H1 (cell line): Measurements from ENCODE around the gene ADRB2. TPM values are rescaled to one million over a fixed set of nuclear protein-coding genes. Genes with fewer than 3 reads are reported as not detected.

ENCODE experiments used
- CTCF ChIA-PET: fragments of 300-600 bp; sonication (Branson Sonifier 250); formaldehyde crosslinking; loops from one replicate; lab custom pipeline; 2021; ENCODE audit not compliant: partially characterized antibody; lab: Charles Lee
- POLR2A ChIA-PET: fragments of 300-600 bp; sonication (Branson Sonifier 250); formaldehyde crosslinking; loops from one replicate; lab custom pipeline; 2021; ENCODE audit warnings: inconsistent platforms; ENCODE audit not compliant: partially characterized antibody; lab: Charles Lee
- DNase-seq, 2 experiments: peaks; one replicate each; pipeline versions ENCODE4 v3.0.0 to v3.0.0-alpha.2; 2010 to 2022; ENCODE audit warnings: low spot score in 2 of 2, low read depth in 1 of 2, mixed read lengths in 1 of 2
- FAIRE-seq: peaks from 2 replicates; lab custom pipeline; 2011; peaks lifted over from hg19 to GRCh38; lab: Jason Lieb, UNC
- H2AFZ ChIP-seq: 2 replicates; pipeline ENCODE4 v1.8.1; 2012; ENCODE audit warnings: low read length, inconsistent platforms
- H2AK5ac ChIP-seq: 2 replicates; pipeline ENCODE4 v1.6.1; 2013; ENCODE audit warnings: low read depth, low read length
- H2BK120ac ChIP-seq: replicated peaks from 2 replicates; pipeline ENCODE3; 2013; ENCODE audit warnings: low read depth, low read length, inconsistent platforms
- H2BK12ac ChIP-seq: 2 replicates; pipeline ENCODE4 v1.6.1; 2013; ENCODE audit warnings: low read depth, low read length
- H2BK15ac ChIP-seq: 2 replicates; pipeline ENCODE4 v1.6.1; 2013; ENCODE audit warnings: low read length
- H2BK20ac ChIP-seq: 2 replicates; pipeline ENCODE4 v1.6.1; 2013; ENCODE audit warnings: low read length
- H2BK5ac ChIP-seq: 2 replicates; pipeline ENCODE4 v1.6.1; 2013; ENCODE audit warnings: low read depth, low read length
- H3K14ac ChIP-seq: 2 replicates; pipeline ENCODE4 v1.6.1; 2013; ENCODE audit warnings: inconsistent platforms; ENCODE audit not compliant: insufficient read length
- H3K18ac ChIP-seq: 2 replicates; pipeline ENCODE4 v1.6.1; 2013; ENCODE audit warnings: low read length; ENCODE audit errors: extremely low read depth
- H3K23ac ChIP-seq: 2 replicates; pipeline ENCODE4 v1.6.1; 2013; ENCODE audit warnings: inconsistent platforms; ENCODE audit not compliant: insufficient read length
- H3K23me2 ChIP-seq: 2 replicates; pipeline ENCODE4 v1.6.1; 2013; ENCODE audit warnings: low read depth, low read length
- H3K27ac ChIP-seq: 2 replicates; pipeline ENCODE4 v1.6.1; 2011; ENCODE audit warnings: low read depth, low read length, inconsistent platforms
- H3K27me3 ChIP-seq, 4 experiments: replicated peaks in 1 of 4; 1 replicate in 1 of 4; 2 replicates in 3 of 4; pipeline versions ENCODE4 v1.6.1 to v1.8.1; 2011 to 2013; ENCODE audit warnings: low read length in 3 of 4, mild to moderate bottlenecking in 3 of 4, inconsistent platforms in 2 of 4, mixed read lengths in 2 of 4, moderate library complexity in 1 of 4; ENCODE audit not compliant: control insufficient read depth in 3 of 4, insufficient read depth in 3 of 4; ENCODE audit errors: extremely low read depth in 1 of 4
- H3K36me3 ChIP-seq, 4 experiments: 2 replicates each; pipeline versions ENCODE4 v1.6.1 to v1.8.1; 2011 to 2013; ENCODE audit warnings: mild to moderate bottlenecking in 4 of 4, low read length in 3 of 4, moderate library complexity in 2 of 4, control low read depth in 1 of 4, inconsistent platforms in 1 of 4; ENCODE audit not compliant: insufficient read depth in 4 of 4, control insufficient read depth in 2 of 4
- H3K4ac ChIP-seq: replicated peaks from 2 replicates; pipeline ENCODE3; 2013; ENCODE audit warnings: low read length, low read depth, mixed read lengths, inconsistent platforms; ENCODE audit not compliant: insufficient read length
- H3K4me1 ChIP-seq, 4 experiments: replicated peaks in 1 of 4; 1 replicate in 1 of 4; 2 replicates in 3 of 4; pipeline versions ENCODE4 v1.6.1 to v1.8.1; 2011 to 2013; ENCODE audit warnings: low read length in 3 of 4, inconsistent platforms in 2 of 4, mixed read lengths in 1 of 4; ENCODE audit not compliant: insufficient read depth in 4 of 4, control insufficient read depth in 3 of 4
- H3K4me2 ChIP-seq, 2 experiments: 2 replicates each; pipeline versions ENCODE4 v1.6.1 to v1.8.1; 2011 to 2013; ENCODE audit warnings: low read depth in 2 of 2, low read length in 2 of 2, control low read depth in 1 of 2, inconsistent platforms in 1 of 2, mild to moderate bottlenecking in 1 of 2; ENCODE audit not compliant: insufficient read depth in 1 of 2
- H3K4me3 ChIP-seq, 4 experiments: fragments of 200-600, 300-600 bp in 1 of 4; sonication (generic), shearing (Covaris generic), sonication (Bioruptor Twin) in 1 of 4; 2 replicates each; pipeline versions ENCODE4 v1.5.1 to v1.8.1; 2011 to 2016; ENCODE audit warnings: low read length in 4 of 4, low read depth in 3 of 4, control low read depth in 2 of 4, inconsistent platforms in 2 of 4, mild to moderate bottlenecking in 2 of 4, mixed read lengths in 1 of 4, moderate library complexity in 1 of 4; ENCODE audit not compliant: insufficient read depth in 2 of 4; ENCODE audit errors: extremely low read depth in 1 of 4
- H3K56ac ChIP-seq: replicated peaks from 2 replicates; pipeline ENCODE3; 2013; ENCODE audit warnings: low read depth, mild to moderate bottlenecking, mixed read lengths, low read length, inconsistent platforms; ENCODE audit not compliant: insufficient read length
- H3K79me1 ChIP-seq: 2 replicates; pipeline ENCODE4 v1.6.1; 2013; ENCODE audit warnings: low read depth, low read length, control low read depth
- H3K79me2 ChIP-seq, 2 experiments: 2 replicates each; pipeline versions ENCODE4 v1.6.1 to v1.8.1; 2012 to 2013; ENCODE audit warnings: low read length in 2 of 2, mild to moderate bottlenecking in 2 of 2, inconsistent platforms in 1 of 2; ENCODE audit not compliant: insufficient read depth in 2 of 2, control insufficient read depth in 1 of 2
- H3K9ac ChIP-seq, 4 experiments: replicated peaks in 1 of 4; 1 replicate in 1 of 4; 2 replicates in 3 of 4; pipeline versions ENCODE4 v1.6.1 to v1.8.1; 2011 to 2013; ENCODE audit warnings: low read depth in 3 of 4, low read length in 3 of 4, control low read depth in 2 of 4, mild to moderate bottlenecking in 2 of 4, moderate library complexity in 2 of 4, inconsistent platforms in 1 of 4; ENCODE audit errors: extremely low read depth in 1 of 4
- H3K9me3 ChIP-seq, 2 experiments: 2 replicates each; pipeline versions ENCODE4 v1.6.1 to v1.8.1; 2012 to 2013; ENCODE audit warnings: mild to moderate bottlenecking in 2 of 2, moderate library complexity in 2 of 2, control low read depth in 1 of 2, inconsistent platforms in 1 of 2, low read depth in 1 of 2, low read length in 1 of 2, mixed read lengths in 1 of 2; ENCODE audit not compliant: insufficient read depth in 2 of 2
- H4K20me1 ChIP-seq, 2 experiments: replicated peaks in 1 of 2; 2 replicates each; pipeline versions ENCODE3 to v1.8.1; 2011 to 2013; ENCODE audit warnings: inconsistent platforms in 2 of 2, low read length in 2 of 2, mild to moderate bottlenecking in 1 of 2; ENCODE audit not compliant: insufficient read depth in 2 of 2, control insufficient read depth in 1 of 2
- H4K5ac ChIP-seq: 2 replicates; pipeline ENCODE4 v1.6.1; 2013; ENCODE audit warnings: low read length, low read depth, mixed read lengths, inconsistent platforms; ENCODE audit not compliant: insufficient read length
- H4K8ac ChIP-seq: 2 replicates; pipeline ENCODE4 v1.8.0; 2013; ENCODE audit warnings: mild to moderate bottlenecking, moderate library complexity, low read length, inconsistent platforms; ENCODE audit not compliant: insufficient read depth; ENCODE audit errors: extremely low read depth
- H4K91ac ChIP-seq: replicated peaks from 2 replicates; pipeline ENCODE3; 2013; ENCODE audit warnings: low read length, mixed read lengths, inconsistent platforms; ENCODE audit not compliant: insufficient read length
- ATF3 ChIP-seq: IDR thresholded peaks from 2 replicates; pipeline ENCODE4 v1.6.1; 2011; ENCODE audit warnings: low read depth, mild to moderate bottlenecking, low read length; ENCODE audit not compliant: insufficient read depth
- CBX5 ChIP-seq: fragments of 300-800, 300-1000 bp; sonication (generic); IDR thresholded peaks from 2 replicates; pipeline ENCODE4 v1.7.1; 2016; ENCODE audit warnings: antibody characterized with exemption, low read length, low read depth
- CREB1 ChIP-seq: IDR thresholded peaks from 2 replicates; pipeline ENCODE4 v1.6.1; 2012; ENCODE audit warnings: inconsistent platforms
- HDAC2 ChIP-seq, 2 experiments: fragments of 300-600 bp in 1 of 2; sonication (generic) in 1 of 2; IDR thresholded peaks; 2 replicates each; pipeline ENCODE4 v1.6.1; 2011 to 2012; ENCODE audit warnings: low read depth in 2 of 2, low read length in 2 of 2, mild to moderate bottlenecking in 2 of 2, moderate library complexity in 2 of 2, borderline replicate concordance in 1 of 2, inconsistent platforms in 1 of 2
- KDM1A ChIP-seq: fragments of 200-600, 300-600 bp; sonication (generic); IDR thresholded peaks from 2 replicates; pipeline ENCODE4 v1.7.1; 2016; ENCODE audit warnings: mild to moderate bottlenecking, low read length, borderline replicate concordance
- NANOG ChIP-seq: IDR thresholded peaks from 2 replicates; pipeline ENCODE4 v1.6.1; 2011; ENCODE audit warnings: low read length, low read depth, mild to moderate bottlenecking, inconsistent platforms; ENCODE audit not compliant: insufficient read depth, poor library complexity, severe bottlenecking
- POLR2AphosphoS5 ChIP-seq: IDR thresholded peaks from 2 replicates; pipeline ENCODE4 v1.6.1; 2011; ENCODE audit warnings: low read depth, low read length
- RAD21 ChIP-seq, 2 experiments: IDR thresholded peaks in 1 of 2; conservative IDR thresholded peaks in 1 of 2; 2 replicates each; pipeline ENCODE4 v1.6.1; 2011; ENCODE audit warnings: low read depth in 2 of 2, low read length in 2 of 2, improper control_type of control experiment in 1 of 2, inconsistent platforms in 1 of 2, mild to moderate bottlenecking in 1 of 2, moderate library complexity in 1 of 2
- RBBP5 ChIP-seq: IDR thresholded peaks from 2 replicates; pipeline ENCODE4 v1.7.1; 2012; ENCODE audit warnings: low read depth, mild to moderate bottlenecking, inconsistent platforms, low read length, moderate library complexity, borderline replicate concordance
- SAP30 ChIP-seq: fragments of 300-600 bp; sonication (generic); IDR thresholded peaks from 2 replicates; pipeline ENCODE4 v1.7.1; 2012; ENCODE audit warnings: low read length, moderate library complexity, mild to moderate bottlenecking, inconsistent platforms; ENCODE audit not compliant: insufficient read depth, insufficient replicate concordance
- SP4 ChIP-seq: IDR thresholded peaks from 2 replicates; pipeline ENCODE4 v1.6.1; 2012; ENCODE audit warnings: low read length, inconsistent platforms
- WGBS, 2 experiments: shearing (Covaris generic) in 1 of 2; methylation state at CpG; one replicate each; pipeline versions ENCODE4 v1.1.6 to v1.1.7; 2013 to 2015; ENCODE audit warnings: low lambda C conversion rate in 2 of 2, mixed read lengths in 2 of 2, inconsistent platforms in 1 of 2, low coverage in 1 of 2, missing lambda C conversion rate in 1 of 2; ENCODE audit not compliant: insufficient replicate concordance in 2 of 2, insufficient coverage in 1 of 2, insufficient read length in 1 of 2; ENCODE audit errors: extremely low coverage in 1 of 2, missing lambda C conversion rate in 1 of 2; 5-methylcytosine and 5-hydroxymethylcytosine counted together
- polyA plus RNA-seq, 7 experiments: library from polyadenylated mRNA; depleted of rRNA in 3 of 7; stranded (reverse) in 5 of 7; unstranded in 2 of 7; fragments of >200 nt in 5 of 7; fragments of 200-250 nt in 2 of 7; gene quantifications; 1 replicate in 5 of 7; 2 replicates in 1 of 7; 4 replicates in 1 of 7; pipeline versions ENCODE4 v1.2.1 to v1.2.3, GENCODE V29; 2011 to 2013; ENCODE audit warnings: missing spikeins in 2 of 7, mixed read lengths in 2 of 7
- total RNA-seq: library from RNA; stranded (reverse); fragmentation: NEBNext Ultra II Directional; extraction: Animal tissue kit (Norgen Biotek cat#: 25700); gene quantifications from 2 replicates; pipeline ENCODE4 v1.2.1, GENCODE V29; 2021
- TF ChIP-seq, protein P1 (sequence below): IDR thresholded peaks from 2 replicates; pipeline ENCODE4 v1.6.1; 2012; ENCODE audit warnings: inconsistent platforms

ADRB2 gene
- total and polyA plus RNA-seq, 2 of the 8 experiments (the other 6 are each of a cell fraction or from before 2014, with no cell fraction given), result 0.65 to 0.77 TPM

GRCh38 chr5:148858106-148858505 lies 31.7 kb downstream of the ADRB2 start:
- H4K91ac ChIP-seq, result no peak overlapping the region
- H2BK120ac ChIP-seq, result no peak overlapping the region
- H3K4ac ChIP-seq, result no peak overlapping the region
- no peak overlapping the region for H2BK5ac ChIP-seq
- no peak overlapping the region for H3K14ac ChIP-seq
- no peak overlapping the region for H3K9ac ChIP-seq
- H3K4me3 ChIP-seq, result no peak overlapping the region
- no peak overlapping the region for H4K5ac ChIP-seq
- H3K9me3 ChIP-seq, result no peaks in the 10 kb centered on the region
- H4K8ac ChIP-seq, result no peak overlapping the region
- H2BK20ac ChIP-seq, result no peak overlapping the region
- H2AFZ ChIP-seq, result no peak overlapping the region
- H2AK5ac ChIP-seq, result no peak overlapping the region
- no peak overlapping the region for H3K4me2 ChIP-seq
- no peak overlapping the region for H3K23ac ChIP-seq
- no peaks in the 10 kb centered on the region for H3K4me1 ChIP-seq
- ChIA-PET CTCF (interaction anchor here (0.8 to 1.6 kb wide), 8 partner anchors 10 to 141 kb away, joined by 3 to 5 read pairs (median 3); no protein-coding TSS in a partner anchor), POLR2A (no interaction called here)
- H3K36me3 ChIP-seq, result no peaks in the 10 kb centered on the region
- no peaks in the 10 kb centered on the region for H4K20me1 ChIP-seq
- 90% methylated on average over 2 of the region's 2 CpGs; no CpG with 5 or more reads in 1 of the 2 experiments for WGBS, 2 experiments
- FAIRE-seq, result no peak
- no peak overlapping the region for H2BK12ac ChIP-seq
- no peak overlapping the region for H3K18ac ChIP-seq
- no peaks in the 10 kb centered on the region for H3K27me3 ChIP-seq
- no peaks in the 10 kb centered on the region for H3K79me1 ChIP-seq
- H2BK15ac ChIP-seq, result no peak overlapping the region
- H3K79me2 ChIP-seq, result no peaks in the 10 kb centered on the region
- DNase-seq, result no peak
- H3K23me2 ChIP-seq, result no peaks in the 10 kb centered on the region
- H3K56ac ChIP-seq, result no peak overlapping the region
- no peak overlapping the region for H3K27ac ChIP-seq
- no peak for TF ChIP-seq ATF3
- TF ChIP-seq POLR2AphosphoS5, result no peak
- TF ChIP-seq, protein P1, sequence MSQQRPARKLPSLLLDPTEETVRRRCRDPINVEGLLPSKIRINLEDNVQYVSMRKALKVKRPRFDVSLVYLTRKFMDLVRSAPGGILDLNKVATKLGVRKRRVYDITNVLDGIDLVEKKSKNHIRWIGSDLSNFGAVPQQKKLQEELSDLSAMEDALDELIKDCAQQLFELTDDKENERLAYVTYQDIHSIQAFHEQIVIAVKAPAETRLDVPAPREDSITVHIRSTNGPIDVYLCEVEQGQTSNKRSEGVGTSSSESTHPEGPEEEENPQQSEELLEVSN, result no peak
- no peak for TF ChIP-seq SP4
- TF ChIP-seq CREB1, result no peak
- no peak for TF ChIP-seq RAD21 (IDR thresholded peaks at IDR 0.05 in 1 of 2, conservative IDR thresholded peaks at IDR 0.05 in 1 of 2; ENCODE audit: low read depth in 2 of 2, low read length in 2 of 2)
- no peak for TF ChIP-seq RBBP5
- TF ChIP-seq HDAC2 (IDR thresholded peaks at IDR 0.05; ENCODE audit: borderline replicate concordance in 1 of 2, low read depth in 2 of 2, low read length in 2 of 2), result no peak
- TF ChIP-seq KDM1A, result no peak
- TF ChIP-seq SAP30, result no peak
- no peak for TF ChIP-seq NANOG
- TF ChIP-seq CBX5, result no peak
